Esophagus squamous epithelium (tissue), 5 donors: ENCODE measurements around the gene CMTM6. TPM values are rescaled to one million over a fixed set of nuclear protein-coding genes. Genes with fewer than 3 reads are reported as not detected.

ENCODE experiments used
- DNase-seq: peaks from one replicate; lab custom pipeline; 2025; lab: John Stamatoyannopoulos, UW
- H3K27ac ChIP-seq, 4 donors: fragments of 200-600 bp; sonication (generic); one replicate each; pipeline ENCODE4 v1.5.1; 2016 to 2019; ENCODE audit warnings: mild to moderate bottlenecking in 1 of 4
- H3K27me3 ChIP-seq, 4 donors: fragments of 200-600 bp; sonication (generic); 1 replicate in 3 of 4; 2 replicates in 1 of 4; pipeline versions ENCODE4 v1.5.1 to v1.6.0; 2017 to 2021; ENCODE audit warnings: antibody characterized with exemption in 1 of 4
- H3K36me3 ChIP-seq, 3 donors: fragments of 200-600 bp; sonication (generic); one replicate each; pipeline ENCODE4 v1.5.1; 2016 to 2019
- H3K4me1 ChIP-seq, 3 donors: fragments of 200-600 bp; sonication (generic); one replicate each; pipeline ENCODE4 v1.5.1; 2017 to 2019
- H3K4me3 ChIP-seq, 4 donors: fragments of 200-600 bp; sonication (generic); 1 replicate in 3 of 4; 2 replicates in 1 of 4; pipeline ENCODE4 v1.5.1; 2016 to 2019; ENCODE audit warnings: mild to moderate bottlenecking in 2 of 4, moderate library complexity in 1 of 4
- H3K9me3 ChIP-seq, 3 donors: fragments of 200-600 bp; sonication (generic); one replicate each; pipeline ENCODE4 v1.5.1; 2016 to 2019
- POLR2A ChIP-seq, 4 donors: fragments of 450-650 bp; IDR thresholded peaks; one replicate each; pipeline ENCODE4 v1.6.1; 2017; ENCODE audit warnings: antibody characterized with exemption in 4 of 4, mild to moderate bottlenecking in 4 of 4, moderate library complexity in 3 of 4
- WGBS, 2 donors: methylation state at CpG; one replicate each; pipeline ENCODE4 v1.1.5; 2018; 5-methylcytosine and 5-hydroxymethylcytosine counted together
- intact Hi-C: fragments of 100-400 bp; cut with DNase I; formaldehyde crosslinking; loops from one replicate; pipeline ENCODE4 v1.15.0; 2022
- total RNA-seq, 4 donors: library from RNA; depleted of rRNA; stranded (reverse); fragments of >200 nt; gene quantifications; one replicate each; pipeline ENCODE4 v1.1.0, GENCODE V29; 2016
- TF ChIP-seq, protein P1 (sequence below), 6 experiments: fragments of 450-650 bp in 4 of 6; fragments of 200-600 bp in 2 of 6; sonication (generic) in 2 of 6; IDR thresholded peaks; one replicate each; pipeline ENCODE4 v1.5.1; 2016 to 2019; ENCODE audit warnings: antibody characterized with exemption in 6 of 6, mild to moderate bottlenecking in 4 of 6, moderate library complexity in 4 of 6
- donor health status: DM: yes; HTN: yes; CAD: no.

The CMTM6 gene
- total RNA-seq, 4 donors from 2014 or later: 36.6 to 70.9 (median 63.9) TPM

DNA sequence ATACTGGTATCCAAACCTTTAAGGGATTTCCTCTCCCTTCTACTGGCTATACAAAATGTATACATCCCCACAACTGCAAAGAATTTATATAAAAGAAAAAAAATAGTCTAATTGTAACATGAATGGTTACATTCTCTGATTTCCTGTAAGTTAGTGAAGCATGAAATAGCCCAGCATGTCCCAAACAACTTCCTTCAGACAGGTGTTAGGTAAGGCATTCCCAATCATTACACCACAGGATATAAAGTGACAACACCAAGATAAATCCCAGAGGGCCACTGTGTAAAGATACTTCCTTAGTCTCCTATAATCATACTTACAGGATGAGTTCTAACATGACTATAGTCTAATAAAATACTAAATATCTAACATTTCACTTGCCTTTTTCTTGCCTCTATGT lies 7.6 kb downstream of the CMTM6 start:
- no peak for DNase-seq
- H3K4me1 ChIP-seq: peaks cover 0 to 41% (median 17%) of the 10 kb centered on the region in 3 donors
- H3K27me3 ChIP-seq: no peaks in the 10 kb centered on the region
- H3K36me3 ChIP-seq: peaks cover 0 to 12% (median 0%) of the 10 kb centered on the region in 3 donors
- no peaks in the 10 kb centered on the region for H3K9me3 ChIP-seq
- TF ChIP-seq POLR2A (IDR thresholded peaks at IDR 0.05): no peak
- TF ChIP-seq, protein P1, sequence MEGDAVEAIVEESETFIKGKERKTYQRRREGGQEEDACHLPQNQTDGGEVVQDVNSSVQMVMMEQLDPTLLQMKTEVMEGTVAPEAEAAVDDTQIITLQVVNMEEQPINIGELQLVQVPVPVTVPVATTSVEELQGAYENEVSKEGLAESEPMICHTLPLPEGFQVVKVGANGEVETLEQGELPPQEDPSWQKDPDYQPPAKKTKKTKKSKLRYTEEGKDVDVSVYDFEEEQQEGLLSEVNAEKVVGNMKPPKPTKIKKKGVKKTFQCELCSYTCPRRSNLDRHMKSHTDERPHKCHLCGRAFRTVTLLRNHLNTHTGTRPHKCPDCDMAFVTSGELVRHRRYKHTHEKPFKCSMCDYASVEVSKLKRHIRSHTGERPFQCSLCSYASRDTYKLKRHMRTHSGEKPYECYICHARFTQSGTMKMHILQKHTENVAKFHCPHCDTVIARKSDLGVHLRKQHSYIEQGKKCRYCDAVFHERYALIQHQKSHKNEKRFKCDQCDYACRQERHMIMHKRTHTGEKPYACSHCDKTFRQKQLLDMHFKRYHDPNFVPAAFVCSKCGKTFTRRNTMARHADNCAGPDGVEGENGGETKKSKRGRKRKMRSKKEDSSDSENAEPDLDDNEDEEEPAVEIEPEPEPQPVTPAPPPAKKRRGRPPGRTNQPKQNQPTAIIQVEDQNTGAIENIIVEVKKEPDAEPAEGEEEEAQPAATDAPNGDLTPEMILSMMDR (IDR thresholded peaks at IDR 0.05): no peak
- peak overlapping the region in 1 of 4 donors; percentile 2 for H3K27ac ChIP-seq
- intact Hi-C loops: no loop called here
- H3K4me3 ChIP-seq: no peak overlapping the region

GRCh38 chr3:32493437-32494414 lies 8.9 kb downstream of the CMTM6 start:
- H3K9me3 ChIP-seq: no peaks in the 10 kb centered on the region
- 60 to 68% methylated on average over 3 of the region's 3 CpGs for WGBS, 2 donors
- no peak overlapping the region for H3K27ac ChIP-seq
- H3K27me3 ChIP-seq: no peaks in the 10 kb centered on the region
- H3K36me3 ChIP-seq: peaks cover 0 to 16% (median 0%) of the 10 kb centered on the region in 3 donors
- intact Hi-C loops: no loop called here
- DNase-seq: no peak
- TF ChIP-seq, protein P1 (IDR thresholded peaks at IDR 0.05): no peak
- no peak for TF ChIP-seq POLR2A (IDR thresholded peaks at IDR 0.05)
- peaks cover 0 to 38% (median 15%) of the 10 kb centered on the region in 3 donors for H3K4me1 ChIP-seq
- H3K4me3 ChIP-seq: no peak overlapping the region

GRCh38 chr3:32492684-32493436 lies 9.8 kb downstream of the CMTM6 start:
- H3K4me1 ChIP-seq: peaks cover 0 to 38% (median 15%) of the 10 kb centered on the region in 3 donors
- 68 to 84% methylated on average over 3 of the region's 3 CpGs for WGBS, 2 donors

GRCh38 chr3:32488474-32489008 lies 14.1 kb downstream of the CMTM6 start:
- WGBS, 2 donors: 85 to 90% methylated on average over 3 of the region's 3 CpGs
- Histone ChIP-seq H3K27me3 (no peaks in the 10 kb centered on the region), H3K4me3 (no peak overlapping the region), H3K27ac (no peak overlapping the region), H3K36me3 (peaks cover 0 to 49% (median 0%) of the 10 kb centered on the region in 3 donors), H3K4me1 (peaks cover 0 to 4% (median 0%) of the 10 kb centered on the region in 3 donors), H3K9me3 (no peaks in the 10 kb centered on the region)
- intact Hi-C loops: no loop called here
- no peak for DNase-seq
- TF ChIP-seq POLR2A (IDR thresholded peaks at IDR 0.05): no peak
- TF ChIP-seq, protein P1 (IDR thresholded peaks at IDR 0.05): no peak

More at GRCh38 chr3:32492684-32493436, 9.8 kb downstream of the CMTM6 start:
- TF ChIP-seq, protein P1 (IDR thresholded peaks at IDR 0.05): no peak
- TF ChIP-seq POLR2A (IDR thresholded peaks at IDR 0.05): no peak
- peaks cover 0 to 16% (median 0%) of the 10 kb centered on the region in 3 donors for H3K36me3 ChIP-seq
- no peak for DNase-seq
- intact Hi-C loops: no loop called here
- no peak overlapping the region for H3K4me3 ChIP-seq
- H3K27me3 ChIP-seq: no peaks in the 10 kb centered on the region
- no peak overlapping the region for H3K27ac ChIP-seq
- H3K9me3 ChIP-seq: no peaks in the 10 kb centered on the region
